Glomerular visceral epithelial cell (primary cell): Measurements from ENCODE around the gene IGLL5.

Experiments used
- DNase-seq: peaks from one replicate; pipeline ENCODE4 v3.0.0-alpha.2; 2016; ENCODE audit errors: extremely low spot score

The IGLL5 gene

GRCh38 chr22:22938672-22939587, 51.3 kb downstream of the IGLL5 start:
- DNase-seq = no peak

GRCh38 chr22:22939588-22940368, 52.2 kb downstream of the IGLL5 start:
- no peak for DNase-seq

- no peak for DNase-seq
These were observed 53.5 kb downstream of the IGLL5 start for GRCh38 chr22:22940961-22941605.

GRCh38 chr22:22941831-22942510, 54.4 kb downstream of the IGLL5 start:
- no peak for DNase-seq

GRCh38 chr22:22942511-22943329, 55.1 kb downstream of the IGLL5 start:
- DNase-seq = peak; percentile 42

GRCh38 chr22:22943521-22944267, 56.1 kb downstream of the IGLL5 start:
- no peak for DNase-seq

- no peak for DNase-seq
These were observed 56.8 kb downstream of the IGLL5 start for GRCh38 chr22:22944268-22944985.

GRCh38 chr22:22945195-22945594, 57.6 kb downstream of the IGLL5 start:
- no peak for DNase-seq
